Skeletal muscle tissue (tissue), 4 donors: ENCODE data around the gene PIGP. TPM values are rescaled to one million over a fixed set of nuclear protein-coding genes. Genes with fewer than 3 reads are reported as not detected.
"Not testable (repeated sequence)": the region's sequence is repeated elsewhere in the genome, so short reads cannot be mapped to it uniquely, and the experiment has no call there.

ENCODE experiments used
- H3K27ac ChIP-seq: one replicate; pipeline ENCODE4 v1.7.0; 2013; ENCODE audit warnings: mild to moderate bottlenecking, low read depth, low read length, inconsistent platforms
- H3K27me3 ChIP-seq, 3 donors: one replicate each; pipeline ENCODE4 v1.7.0; 2013; ENCODE audit warnings: low read length in 3 of 3; ENCODE audit not compliant: control insufficient read depth in 3 of 3, insufficient read depth in 3 of 3
- H3K36me3 ChIP-seq, 3 donors: one replicate each; pipeline ENCODE4 v1.7.0; 2013; ENCODE audit warnings: low read length in 3 of 3; ENCODE audit not compliant: control insufficient read depth in 3 of 3, insufficient read depth in 3 of 3
- H3K4me1 ChIP-seq, 3 donors: one replicate each; pipeline ENCODE4 v1.7.0; 2013; ENCODE audit warnings: low read length in 3 of 3, mild to moderate bottlenecking in 3 of 3; ENCODE audit not compliant: control insufficient read depth in 3 of 3, insufficient read depth in 3 of 3
- H3K4me3 ChIP-seq, 3 donors: one replicate each; pipeline ENCODE4 v1.7.0; 2013; ENCODE audit warnings: low read length in 3 of 3
- H3K9ac ChIP-seq, 3 donors: one replicate each; pipeline ENCODE4 v1.7.0; 2013; ENCODE audit warnings: low read length in 3 of 3, mild to moderate bottlenecking in 3 of 3, moderate library complexity in 2 of 3, low read depth in 1 of 3
- H3K9me3 ChIP-seq, 3 donors: one replicate each; pipeline ENCODE4 v1.7.0; 2013; ENCODE audit warnings: low read length in 3 of 3; ENCODE audit not compliant: control insufficient read depth in 3 of 3
- total RNA-seq: library from RNA; depleted of rRNA; stranded (reverse); fragments of >200 nt; gene quantifications from one replicate; pipeline ENCODE4 v1.2.3, GENCODE V29; 2014
- donor health status: Osteomylitis.

PIGP gene
- total RNA-seq, 1 donor from 2014 or later = 11.5 TPM

DNA sequence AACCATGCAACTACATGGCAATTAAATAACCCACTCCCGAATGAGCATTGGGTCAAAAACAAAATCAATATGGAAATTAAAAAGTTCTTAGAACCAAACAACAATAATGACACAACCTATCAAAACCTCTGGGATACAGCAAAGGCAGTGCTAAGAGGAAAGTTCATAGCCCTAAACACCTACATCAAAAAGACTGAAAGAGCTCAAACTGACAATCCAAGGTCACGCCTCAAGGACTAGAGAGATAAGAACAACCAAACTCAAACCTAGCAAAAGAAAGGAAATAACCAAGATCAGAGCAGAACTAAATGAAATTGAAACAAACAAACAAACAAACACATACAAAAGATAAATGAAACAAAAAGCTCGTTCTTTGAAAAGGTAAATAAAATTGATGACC, 23.1 kb downstream of the PIGP start:
- not testable (repeated sequence) for H3K27me3 ChIP-seq, H3K4me1 ChIP-seq, H3K9ac ChIP-seq, H3K36me3 ChIP-seq, H3K4me3 ChIP-seq, H3K27ac ChIP-seq, H3K9me3 ChIP-seq

DNA sequence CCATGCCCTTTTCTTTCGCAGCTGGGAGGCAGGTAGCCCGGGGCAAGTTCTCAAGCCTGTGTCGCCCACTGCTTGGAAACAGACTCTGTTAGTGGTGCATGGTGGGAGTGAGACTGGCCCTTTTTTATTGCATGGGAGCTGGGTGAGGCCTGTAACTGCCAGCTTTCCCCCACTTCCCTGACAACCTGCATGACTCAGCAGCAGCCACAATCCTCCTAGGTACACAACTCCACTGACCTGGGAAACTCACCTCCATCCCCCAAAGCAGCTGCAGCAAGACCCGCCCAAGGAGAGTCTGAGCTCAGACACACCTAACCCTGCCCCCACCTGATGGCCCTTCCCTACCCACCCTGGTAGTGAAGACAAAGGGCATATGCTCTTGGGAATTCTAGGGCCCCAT, 25.8 kb downstream of the PIGP start:
- Histone ChIP-seq H3K27me3 (no peaks in the 10 kb centered on the region), H3K27ac (no peak overlapping the region)

DNA sequence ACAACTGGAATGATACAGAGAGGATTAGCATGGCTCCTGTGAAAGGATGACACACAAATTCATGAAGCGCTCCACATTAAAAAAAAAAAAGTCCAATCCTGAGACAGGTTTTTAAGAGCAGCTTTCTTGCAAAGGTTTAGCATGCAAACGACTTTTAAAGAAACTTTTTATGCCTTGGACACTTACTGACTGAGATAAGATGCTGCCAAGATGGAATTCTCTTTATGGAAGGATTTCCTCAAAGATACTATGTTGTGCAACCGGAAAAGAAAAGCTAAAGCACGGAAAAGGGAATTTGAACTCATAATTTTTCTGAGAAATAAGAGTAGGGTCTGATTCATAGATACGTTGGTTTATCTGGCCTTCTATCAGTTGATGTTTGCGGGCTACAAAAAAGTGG, 27.3 kb downstream of the PIGP start:
- no peaks in the 10 kb centered on the region for H3K36me3 ChIP-seq
- H3K4me3 ChIP-seq = no peak overlapping the region
- H3K27ac ChIP-seq = no peak overlapping the region
- H3K9me3 ChIP-seq = no peaks in the 10 kb centered on the region
- H3K9ac ChIP-seq = no peak overlapping the region
- H3K27me3 ChIP-seq = no peaks in the 10 kb centered on the region
- no peaks in the 10 kb centered on the region for H3K4me1 ChIP-seq

More for the DNA sequence above, 25.8 kb downstream of the PIGP start:
- H3K4me1 ChIP-seq = no peaks in the 10 kb centered on the region
- no peaks in the 10 kb centered on the region for H3K36me3 ChIP-seq
- no peak overlapping the region for H3K9ac ChIP-seq
- H3K4me3 ChIP-seq = no peak overlapping the region
- H3K9me3 ChIP-seq = no peaks in the 10 kb centered on the region

DNA sequence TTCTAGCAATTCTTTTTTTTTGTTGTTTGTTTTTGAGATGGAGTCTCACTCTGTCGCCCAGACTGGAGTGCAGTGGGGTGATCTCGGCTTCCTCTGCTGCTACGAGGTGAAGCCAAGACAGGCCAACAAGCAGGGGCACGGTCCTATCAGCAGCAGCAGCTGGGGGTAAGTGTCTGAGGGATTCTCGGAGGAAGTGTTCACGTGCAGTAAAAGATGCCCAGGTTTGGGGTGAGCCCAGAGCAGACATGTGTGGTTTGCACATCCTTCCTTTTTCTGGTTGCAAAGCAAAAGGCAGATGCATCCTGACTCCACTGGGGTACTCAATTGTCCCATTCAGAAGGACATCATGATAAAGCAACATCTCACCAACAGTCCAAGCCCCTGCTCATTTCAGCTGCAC, 27.7 kb downstream of the PIGP start:
- H3K36me3 ChIP-seq = no peaks in the 10 kb centered on the region
- H3K9ac ChIP-seq = no peak overlapping the region
- no peaks in the 10 kb centered on the region for H3K27me3 ChIP-seq
- no peak overlapping the region for H3K4me3 ChIP-seq
- no peak overlapping the region for H3K27ac ChIP-seq
- H3K4me1 ChIP-seq = no peaks in the 10 kb centered on the region
- H3K9me3 ChIP-seq = no peaks in the 10 kb centered on the region

DNA sequence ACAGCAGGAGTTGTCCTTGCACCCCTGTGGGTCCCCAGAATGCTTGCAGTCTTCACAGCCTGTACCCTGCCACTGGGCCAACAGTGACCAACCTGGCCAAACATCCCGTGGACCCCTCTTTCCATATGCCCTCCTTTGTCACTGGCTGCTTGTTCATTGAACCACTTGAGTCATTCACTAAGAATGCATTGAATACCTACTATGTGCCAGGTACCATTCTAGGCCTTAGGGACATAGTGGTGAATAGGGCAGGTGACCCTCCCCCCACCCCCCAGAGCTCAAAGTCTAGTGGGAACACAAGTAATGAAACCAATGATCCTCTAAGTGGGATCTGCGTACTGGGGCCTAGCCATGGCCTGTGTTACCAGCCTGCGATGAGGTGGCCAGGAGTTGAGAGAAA, 28.2 kb downstream of the PIGP start:
- no peaks in the 10 kb centered on the region for H3K4me1 ChIP-seq

DNA sequence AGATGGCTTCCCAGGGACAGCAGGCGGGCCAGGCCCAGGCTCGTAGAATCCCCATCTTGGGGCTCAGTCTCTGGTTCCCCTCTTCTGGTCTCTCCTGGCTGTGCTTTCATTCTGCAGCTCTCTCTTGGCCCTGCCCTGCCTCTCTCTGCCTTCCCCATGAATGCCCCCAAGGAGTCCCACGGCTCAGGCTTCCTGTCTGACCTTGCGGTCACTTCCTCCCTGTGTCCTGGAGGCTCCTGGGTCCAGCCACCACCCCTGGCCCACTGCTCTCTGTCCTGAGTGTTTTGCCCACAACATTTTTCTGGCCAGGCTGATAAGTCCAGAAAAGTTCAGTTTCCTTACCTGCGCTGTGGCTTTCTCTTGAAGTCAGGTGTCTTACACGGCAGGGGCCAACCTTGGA, 29.1 kb downstream of the PIGP start:
- Histone ChIP-seq H3K27me3 (no peaks in the 10 kb centered on the region), H3K36me3 (no peaks in the 10 kb centered on the region), H3K9me3 (no peaks in the 10 kb centered on the region), H3K9ac (no peak overlapping the region), H3K27ac (no peak overlapping the region), H3K4me1 (no peaks in the 10 kb centered on the region), H3K4me3 (no peak overlapping the region)

More for the DNA sequence above, 28.2 kb downstream of the PIGP start:
- Histone ChIP-seq H3K36me3 (no peaks in the 10 kb centered on the region), H3K4me3 (no peak overlapping the region), H3K27me3 (no peaks in the 10 kb centered on the region), H3K27ac (no peak overlapping the region), H3K9me3 (no peaks in the 10 kb centered on the region), H3K9ac (no peak overlapping the region)

DNA sequence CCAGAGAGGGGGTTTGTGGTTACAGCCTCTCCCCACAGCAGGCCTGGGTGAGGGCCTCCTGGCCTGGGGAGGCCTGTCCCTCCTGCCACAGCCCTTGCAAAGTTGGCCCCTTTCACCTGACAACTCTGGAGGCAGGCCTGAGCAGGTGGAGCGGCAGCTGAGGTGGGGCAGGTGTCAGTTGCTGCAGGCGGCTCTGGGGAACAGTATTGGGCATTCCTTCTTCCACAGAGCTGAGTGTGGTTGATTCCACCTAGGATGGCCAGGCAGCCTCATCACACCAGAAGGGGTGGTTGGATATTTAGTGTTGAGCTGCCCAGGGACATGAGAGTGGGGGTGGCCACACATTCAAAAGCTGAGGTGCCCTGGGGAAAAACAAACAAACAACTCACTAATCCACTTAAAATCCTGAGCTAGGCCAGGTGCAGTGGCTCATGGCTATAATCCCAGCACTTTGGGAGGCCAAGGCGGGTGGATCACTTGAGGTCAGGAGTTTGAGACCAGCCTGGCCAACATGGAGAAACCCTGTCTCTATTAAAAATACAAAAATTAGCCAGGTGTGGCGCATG, 31.1 kb downstream of the PIGP start:
- Histone ChIP-seq H3K4me1 (no peaks in the 10 kb centered on the region), H3K27ac (no peak overlapping the region), H3K9me3 (no peaks in the 10 kb centered on the region), H3K36me3 (no peaks in the 10 kb centered on the region), H3K27me3 (no peaks in the 10 kb centered on the region), H3K4me3 (no peak overlapping the region), H3K9ac (no peak overlapping the region)

DNA sequence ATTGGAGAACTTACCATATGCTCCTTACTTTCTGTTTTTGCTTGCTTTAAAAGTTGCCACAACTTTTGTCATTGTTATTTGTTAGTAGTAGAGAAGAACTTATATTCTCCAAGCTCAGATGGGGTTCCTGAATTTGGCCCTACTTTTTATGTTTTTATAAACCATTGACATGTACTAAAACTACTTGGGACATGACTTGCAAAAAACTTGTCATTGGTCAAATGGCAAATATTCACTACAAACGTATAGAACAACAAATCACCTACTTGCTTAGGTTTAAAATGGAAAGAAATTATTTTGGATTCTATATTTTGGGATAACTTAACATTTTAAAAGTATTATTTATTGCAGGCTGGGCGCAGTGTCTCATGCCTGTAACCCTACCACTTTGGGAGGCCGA, 32.7 kb downstream of the PIGP start:
- no peak overlapping the region for H3K9ac ChIP-seq
- no peak overlapping the region for H3K4me3 ChIP-seq
- H3K27ac ChIP-seq = no peak overlapping the region
- no peaks in the 10 kb centered on the region for H3K27me3 ChIP-seq
- no peaks in the 10 kb centered on the region for H3K36me3 ChIP-seq
- H3K9me3 ChIP-seq = no peaks in the 10 kb centered on the region
- no peaks in the 10 kb centered on the region for H3K4me1 ChIP-seq

DNA sequence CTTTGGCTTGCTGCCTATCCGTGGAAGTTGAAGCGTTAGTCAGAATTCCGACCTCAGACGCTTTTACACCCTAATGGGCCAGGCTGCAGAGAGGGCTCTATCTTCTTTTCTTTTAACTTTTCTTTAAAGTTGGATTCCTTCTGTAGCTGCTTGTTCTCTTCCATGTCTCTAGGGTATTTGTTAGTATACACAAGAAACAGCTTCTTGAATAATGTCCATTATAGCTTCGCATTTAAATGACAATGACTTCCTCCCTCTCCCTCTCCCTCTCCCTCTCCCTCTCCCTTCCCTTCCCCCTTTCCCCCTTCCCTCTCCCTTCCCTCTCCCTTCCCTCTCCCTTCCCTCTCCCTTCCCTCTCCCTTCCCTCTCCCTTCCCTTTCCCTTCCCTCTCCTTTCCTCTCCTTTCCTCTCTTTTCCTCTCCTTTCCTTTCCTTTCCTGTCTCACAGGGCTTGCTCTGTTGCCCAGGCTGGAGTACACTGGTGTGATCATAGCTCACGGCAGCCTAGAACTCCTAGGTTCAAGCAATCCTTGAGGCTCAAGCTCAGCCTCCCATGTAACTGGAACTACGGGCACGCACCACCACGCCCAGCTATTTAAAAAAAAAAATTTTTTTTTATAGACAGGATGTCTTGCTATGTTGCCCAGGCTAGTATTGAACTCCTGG, 33.3 kb downstream of the PIGP start:
- Histone ChIP-seq H3K27me3 (no peaks in the 10 kb centered on the region), H3K9ac (no peak overlapping the region), H3K9me3 (no peaks in the 10 kb centered on the region)

DNA sequence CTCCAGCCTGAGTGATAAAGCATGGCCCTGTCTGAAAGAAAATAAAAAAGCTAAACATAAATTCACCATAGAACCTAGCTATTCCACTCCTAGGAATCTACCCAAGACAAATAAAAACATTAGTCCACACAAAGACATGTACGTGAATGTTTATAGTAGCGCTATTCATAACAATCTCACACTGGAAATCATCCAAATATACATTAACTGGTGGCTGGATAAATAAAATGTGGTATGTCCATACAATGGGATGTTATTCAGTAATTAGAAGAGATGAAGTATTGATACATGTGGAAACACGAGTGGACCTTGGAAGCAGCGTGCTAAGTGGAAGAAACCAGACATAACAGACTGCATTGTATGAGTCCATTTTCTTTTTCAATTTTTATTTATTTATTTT, 36.7 kb downstream of the PIGP start:
- no peak overlapping the region for H3K9ac ChIP-seq

More for the DNA sequence above, 33.3 kb downstream of the PIGP start:
- H3K27ac ChIP-seq = no peak overlapping the region
- no peak overlapping the region for H3K4me3 ChIP-seq
- H3K4me1 ChIP-seq = no peaks in the 10 kb centered on the region
- H3K36me3 ChIP-seq = no peaks in the 10 kb centered on the region

More for the DNA sequence above, 36.7 kb downstream of the PIGP start:
- H3K4me1 ChIP-seq = no peaks in the 10 kb centered on the region
- H3K4me3 ChIP-seq = no peak overlapping the region
- H3K27me3 ChIP-seq = no peaks in the 10 kb centered on the region
- H3K27ac ChIP-seq = no peak overlapping the region
- H3K9me3 ChIP-seq = no peaks in the 10 kb centered on the region
- H3K36me3 ChIP-seq = no peaks in the 10 kb centered on the region
